PC-3 (cell line): ENCODE measurements around the gene TMC5. TPM values are rescaled to one million over a fixed set of nuclear protein-coding genes. Genes with fewer than 3 reads are reported as not detected.

Experiments
- ATAC-seq: fragments of 200-7000 bp; cut with Tn5 transposase; 2 replicates; pipeline ENCODE4 v1.9.1; 2020; ENCODE audit warnings: mild to moderate bottlenecking, moderate library complexity
- BruUV-seq: library from RNA; stranded (reverse); fragments of 400-500 nt; replicated peaks from 2 replicates; lab custom pipeline; 2021; lab: Mats Ljungman, UMichigan
- CTCF ChIA-PET: fragments of 300-600 bp; sonication (Branson Sonifier 250); formaldehyde crosslinking; loops from one replicate; lab custom pipeline; 2022; ENCODE audit warnings: antibody characterized with exemption; lab: Charles Lee
- POLR2A ChIA-PET: fragments of 300-600 bp; sonication (Branson Sonifier 250); formaldehyde crosslinking; loops from one replicate; lab custom pipeline; 2022; ENCODE audit warnings: antibody characterized with exemption; ENCODE audit not compliant: unreplicated experiment; lab: Charles Lee
- DNase-seq: peaks from one replicate; pipeline ENCODE4 v3.0.0-alpha.2; 2015
- H2AFZ ChIP-seq: fragments of 300-600 bp; sonication (generic); 2 replicates; pipeline ENCODE4 v1.6.0; 2016; ENCODE audit warnings: antibody characterized with exemption, low read length
- H3F3A ChIP-seq: fragments of 300-600 bp; sonication (generic); one replicate; pipeline ENCODE4 v1.6.0; 2017; ENCODE audit warnings: antibody characterized with exemption, low read length, control low read depth, mild to moderate bottlenecking; ENCODE audit not compliant: unreplicated experiment
- H3K27ac ChIP-seq: fragments of 300-600 bp; sonication (generic); 2 replicates; pipeline ENCODE4 v1.5.1; 2016; ENCODE audit warnings: mild to moderate bottlenecking, low read length
- H3K27me3 ChIP-seq: fragments of 300-600 bp; sonication (generic); 2 replicates; pipeline ENCODE4 v1.6.1; 2016; ENCODE audit warnings: low read length, mixed read lengths
- H3K36me3 ChIP-seq: fragments of 300-600 bp; sonication (generic); 2 replicates; pipeline ENCODE4 v1.6.1; 2016; ENCODE audit warnings: low read depth, mixed run types, low read length, mixed read lengths
- H3K4me1 ChIP-seq: fragments of 300-600 bp; sonication (generic); 2 replicates; pipeline ENCODE4 v1.5.1; 2016; ENCODE audit warnings: low read length; ENCODE audit not compliant: insufficient read depth
- H3K4me2 ChIP-seq: fragments of 300-600 bp; sonication (generic); 2 replicates; pipeline ENCODE4 v1.6.0; 2016; ENCODE audit warnings: low read length
- H3K4me3 ChIP-seq: fragments of 300-600 bp; sonication (generic); 2 replicates; pipeline ENCODE4 v1.5.1; 2016; ENCODE audit warnings: mild to moderate bottlenecking, low read length, mixed read lengths
- H3K79me2 ChIP-seq: fragments of 300-600 bp; sonication (generic); 2 replicates; pipeline ENCODE4 v1.6.1; 2017; ENCODE audit warnings: low read length, mixed read lengths
- H3K9ac ChIP-seq: fragments of 300-600 bp; sonication (generic); 2 replicates; pipeline ENCODE4 v1.6.0; 2016; ENCODE audit warnings: mild to moderate bottlenecking, low read length
- H3K9me2 ChIP-seq: fragments of 300-600 bp; sonication (generic); replicated peaks from 2 replicates; pipeline ENCODE4 v1.6.1; 2016; ENCODE audit warnings: mixed run types, low read length, mixed read lengths
- H3K9me3 ChIP-seq: fragments of 300-600 bp; sonication (generic); 2 replicates; pipeline ENCODE4 v1.6.1; 2016; ENCODE audit warnings: low read length, mixed read lengths
- H4K20me1 ChIP-seq: fragments of 300-600 bp; sonication (generic); 2 replicates; pipeline ENCODE4 v1.6.1; 2016; ENCODE audit warnings: low read length, mixed read lengths
- EZH2 ChIP-seq: fragments of 300-600 bp; sonication (generic); IDR thresholded peaks from one replicate; pipeline ENCODE4 v1.6.1; 2017; ENCODE audit warnings: antibody characterized with exemption, mild to moderate bottlenecking, low read length; ENCODE audit not compliant: unreplicated experiment
- EZH2phosphoT487 ChIP-seq: fragments of 300-600 bp; sonication (generic); IDR thresholded peaks from 2 replicates; pipeline ENCODE4 v1.6.1; 2018; ENCODE audit warnings: mild to moderate bottlenecking, antibody characterized with exemption, low read length, borderline replicate concordance
- intact Hi-C: fragments of 100-400 bp; cut with micrococcal nuclease; formaldehyde crosslinking; loops from 2 replicates; pipeline ENCODE4 v1.9.0; 2023
- total RNA-seq: library from RNA; depleted of rRNA; stranded (reverse); fragments of >200 nt; gene quantifications from 2 replicates; pipeline ENCODE4 v1.2.3, GENCODE V29; 2014
- TF ChIP-seq, protein P1 (sequence below): fragments of 300-600 bp; sonication (generic); conservative IDR thresholded peaks from 2 replicates; pipeline ENCODE4 v1.5.1; 2017; ENCODE audit warnings: antibody characterized with exemption, low read depth, mild to moderate bottlenecking, low read length

TMC5 gene
- total RNA-seq, 1 experiment from 2014 or later, result 7.4 TPM

DNA sequence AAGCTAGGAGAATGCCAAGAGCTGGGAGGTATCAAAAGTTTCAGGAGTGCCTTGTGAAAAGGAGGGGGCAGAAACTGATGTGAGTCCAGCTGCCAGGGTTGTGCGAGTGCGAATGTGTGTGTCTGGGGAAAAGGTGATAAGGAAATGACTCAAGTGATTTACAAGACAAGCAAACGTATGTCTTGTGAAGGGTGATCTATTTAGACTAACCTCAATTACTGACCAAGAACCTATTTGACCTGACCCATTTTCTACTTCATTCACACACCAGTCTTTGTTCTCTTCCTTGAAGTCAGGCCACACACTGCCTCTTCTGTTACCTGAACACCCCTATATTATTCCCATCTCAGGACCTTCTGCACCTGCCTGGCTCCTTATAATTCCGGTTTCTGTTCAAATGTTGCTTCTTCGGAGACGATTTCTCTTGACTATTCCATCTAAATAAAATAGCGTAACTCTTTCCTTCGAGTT is 103.2 kb downstream of the TMC5 start:
- Histone ChIP-seq H2AFZ (peak overlapping the region; percentile 68; the same call in 1 of the 2 replicates), H3K27ac (peak overlapping the region; percentile 90), H3K4me3 (peak overlapping the region; percentile 94), H3K36me3 (peaks cover 9% of the 10 kb centered on the region), H3K9me2 (no peaks in the 10 kb centered on the region), H3K9ac (peak overlapping the region; percentile 88), H4K20me1 (0 out of 2 replicates have a peak, but pooled peaks cover 7% of the 10 kb centered on the region), H3K27me3 (no peaks in the 10 kb centered on the region), H3F3A (no peaks in the 10 kb centered on the region), H3K9me3 (no peaks in the 10 kb centered on the region), H3K4me1 (peaks cover 67% of the 10 kb centered on the region), H3K79me2 (peaks cover 68% of the 10 kb centered on the region), H3K4me2 (peak overlapping the region; percentile 98)
- ChIA-PET POLR2A (interaction anchor here (0.7 kb wide), 1 partner anchor 175 kb away, joined by 3 read pairs; no protein-coding TSS in a partner anchor), CTCF (no interaction called here)
- TSS peak; percentile 52 for BruUV-seq
- intact Hi-C loops, result loop anchor here (5.0 kb wide), 1 partner anchor 36 kb away; the partner anchor contains the start of gene VPS35L
- DNase-seq, result peak; percentile 67
- peak; percentile 21 for ATAC-seq
- TF ChIP-seq EZH2 (no peak), EZH2phosphoT487 (no peak)
- TF ChIP-seq, protein P1, sequence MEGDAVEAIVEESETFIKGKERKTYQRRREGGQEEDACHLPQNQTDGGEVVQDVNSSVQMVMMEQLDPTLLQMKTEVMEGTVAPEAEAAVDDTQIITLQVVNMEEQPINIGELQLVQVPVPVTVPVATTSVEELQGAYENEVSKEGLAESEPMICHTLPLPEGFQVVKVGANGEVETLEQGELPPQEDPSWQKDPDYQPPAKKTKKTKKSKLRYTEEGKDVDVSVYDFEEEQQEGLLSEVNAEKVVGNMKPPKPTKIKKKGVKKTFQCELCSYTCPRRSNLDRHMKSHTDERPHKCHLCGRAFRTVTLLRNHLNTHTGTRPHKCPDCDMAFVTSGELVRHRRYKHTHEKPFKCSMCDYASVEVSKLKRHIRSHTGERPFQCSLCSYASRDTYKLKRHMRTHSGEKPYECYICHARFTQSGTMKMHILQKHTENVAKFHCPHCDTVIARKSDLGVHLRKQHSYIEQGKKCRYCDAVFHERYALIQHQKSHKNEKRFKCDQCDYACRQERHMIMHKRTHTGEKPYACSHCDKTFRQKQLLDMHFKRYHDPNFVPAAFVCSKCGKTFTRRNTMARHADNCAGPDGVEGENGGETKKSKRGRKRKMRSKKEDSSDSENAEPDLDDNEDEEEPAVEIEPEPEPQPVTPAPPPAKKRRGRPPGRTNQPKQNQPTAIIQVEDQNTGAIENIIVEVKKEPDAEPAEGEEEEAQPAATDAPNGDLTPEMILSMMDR, result no peak

DNA sequence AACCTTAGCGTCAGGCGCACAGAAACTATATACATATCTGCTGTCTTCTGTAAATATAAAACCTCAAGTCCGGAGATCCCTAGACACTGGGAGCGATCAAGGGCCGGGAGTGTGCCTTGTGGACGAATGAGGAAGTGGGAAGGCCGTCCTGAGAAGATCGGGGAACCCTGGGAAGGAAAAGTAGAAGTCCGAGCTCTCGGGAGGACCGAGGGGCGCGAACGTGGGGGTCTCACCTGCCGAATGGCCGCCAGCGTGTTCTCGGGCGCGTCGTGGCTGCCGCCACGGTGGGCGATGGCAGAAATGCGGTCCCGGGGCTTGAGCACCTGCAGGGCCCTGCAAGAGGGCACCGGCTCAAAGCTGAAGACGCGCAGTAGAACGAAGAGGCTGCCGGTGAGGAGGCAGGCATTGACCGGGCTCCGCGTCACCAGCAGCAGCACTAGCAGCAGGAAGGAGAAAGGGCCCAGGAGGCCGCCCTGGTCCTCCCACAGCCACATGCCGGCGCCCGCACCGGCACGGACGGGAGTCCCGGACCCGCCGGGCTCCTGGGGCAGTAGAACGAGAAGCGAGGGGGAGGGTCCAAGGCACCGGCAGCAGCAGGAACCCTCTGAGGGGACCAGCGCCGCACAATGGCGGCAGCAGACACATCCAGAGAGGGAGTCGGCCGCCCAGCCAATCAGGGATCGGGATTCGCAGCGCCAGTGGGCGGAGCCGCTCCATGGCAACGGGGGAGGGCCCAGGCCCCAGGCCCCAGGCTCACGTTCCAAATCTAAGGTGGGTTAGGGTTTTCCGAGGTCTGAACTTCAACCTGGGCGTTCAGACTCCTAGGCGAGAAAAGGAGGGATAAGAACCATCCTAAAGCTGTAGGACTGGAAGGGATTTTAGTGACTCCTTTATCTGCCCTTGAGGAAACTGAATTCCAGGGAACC is 104.1 kb downstream of the TMC5 start, which contains the start of gene GDE1:
Gene GDE1, minus strand, starts transcription at position 628 of the 926 bp plus-strand sequence. Its CDS starts 134 bp downstream, at position 494.
- Histone ChIP-seq H3K79me2 (peaks cover 67% of the 10 kb centered on the region), H3K4me1 (peaks cover 59% of the 10 kb centered on the region)
- no TSS peak for BruUV-seq

More for the DNA sequence above, 104.1 kb downstream of the TMC5 start, which contains the start of gene GDE1:
- Histone ChIP-seq H3K9ac (peak within 1 kb of the TSS; percentile 88), H3K4me2 (peak within 1 kb of the TSS; percentile 98), H3K27ac (peak within 1 kb of the TSS; percentile 90), H3K9me3 (no peaks in the 10 kb centered on the region), H3K9me2 (no peaks in the 10 kb centered on the region), H3K36me3 (peaks cover 2% of the 10 kb centered on the region; the same call in 1 of the 2 replicates), H2AFZ (peak within 1 kb of the TSS; percentile 68), H3K4me3 (peak within 1 kb of the TSS; percentile 94), H4K20me1 (0 out of 2 replicates have a peak, but pooled peaks cover 4% of the 10 kb centered on the region), H3K27me3 (no peaks in the 10 kb centered on the region), H3F3A (no peaks in the 10 kb centered on the region)
- POLR2A ChIA-PET, result no interaction called here
- peak; percentile 61 for ATAC-seq
- CTCF ChIA-PET, result no interaction called here
- DNase-seq, result peak; percentile 81
- no peak for TF ChIP-seq EZH2
- TF ChIP-seq, protein P1, result peak; percentile 43
- intact Hi-C loops, result loop anchor here (5.0 kb wide), 1 partner anchor 36 kb away; the partner anchor contains the start of gene VPS35L
